DLD1 (cell line): Measurements from ENCODE around the gene ODF2L.

ENCODE experiments used
- in situ Hi-C: cut with HindIII; loops from 2 replicates; pipeline ENCODE4 v1.10.0; 2017; ENCODE audit warnings: low sequenced_read_pairs

The ODF2L gene

GRCh38 chr1:86395751-86396497 is at the start of gene ODF2L:
Gene ODF2L (minus strand): TSS chr1:86396323. CDS start chr1:86387027, 9,296 bp downstream.
- in situ Hi-C loops: no loop called here

DNA sequence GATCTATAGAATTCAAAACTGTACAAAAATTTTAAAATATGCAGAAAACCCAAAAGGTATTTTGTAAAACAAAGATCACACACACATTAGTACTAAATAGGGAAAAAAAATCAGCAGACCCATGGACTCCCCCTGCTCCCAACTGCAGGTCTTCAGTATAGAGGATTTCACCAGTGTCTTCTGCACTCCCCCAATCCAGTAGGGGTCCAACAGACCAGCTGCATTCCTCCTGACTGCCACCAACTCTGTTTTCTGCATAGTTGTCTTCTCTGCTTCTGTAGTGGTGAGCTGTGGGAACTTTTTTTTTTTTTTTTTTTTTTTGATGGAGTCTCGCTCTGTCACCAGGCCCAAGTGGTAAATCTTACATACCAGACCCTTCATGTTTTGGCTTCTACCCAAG is 49.8 kb upstream of the ODF2L start:
- in situ Hi-C loops: no loop called here

DNA sequence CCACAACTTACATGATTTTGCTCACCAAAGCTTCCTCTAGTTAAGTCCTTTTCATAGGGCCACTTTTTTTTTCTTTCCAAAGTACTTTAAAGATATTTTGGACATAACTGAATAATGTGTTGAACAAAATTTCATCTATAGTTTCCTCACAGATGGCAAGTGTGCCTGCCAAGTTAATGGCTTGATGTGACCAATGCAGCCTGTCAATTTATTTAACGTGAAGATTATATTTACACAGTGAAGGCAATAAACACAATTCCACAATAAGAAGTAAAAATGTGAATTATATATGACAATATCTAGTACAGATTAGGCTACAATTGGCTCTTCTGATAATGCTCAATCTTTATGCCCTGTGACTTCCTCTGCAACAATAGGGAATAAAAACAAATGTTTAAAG is 45.9 kb upstream of the ODF2L start:
- in situ Hi-C loops: no loop called here

GRCh38 chr1:86441581-86441980 is 45.5 kb upstream of the ODF2L start:
- in situ Hi-C loops: no loop called here

DNA sequence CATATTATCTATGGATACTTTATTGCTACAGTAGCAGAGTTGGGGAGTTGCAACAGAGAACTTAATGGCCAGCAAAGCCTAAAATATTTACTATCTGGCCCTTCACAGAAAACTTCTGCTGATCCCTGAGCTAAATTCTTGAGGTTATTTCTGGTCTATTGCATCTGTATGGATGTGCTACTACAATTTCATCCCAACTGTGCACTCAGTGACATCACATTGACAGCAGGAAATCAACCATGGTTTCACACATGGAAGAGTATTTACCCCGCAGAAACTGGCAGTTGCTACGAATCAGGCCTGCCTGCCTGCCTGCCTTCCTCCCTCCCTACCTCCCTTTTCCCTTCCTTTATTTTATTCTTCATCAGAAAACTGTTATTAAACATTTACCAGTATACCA is 39.9 kb upstream of the ODF2L start:
- in situ Hi-C loops: no loop called here

DNA sequence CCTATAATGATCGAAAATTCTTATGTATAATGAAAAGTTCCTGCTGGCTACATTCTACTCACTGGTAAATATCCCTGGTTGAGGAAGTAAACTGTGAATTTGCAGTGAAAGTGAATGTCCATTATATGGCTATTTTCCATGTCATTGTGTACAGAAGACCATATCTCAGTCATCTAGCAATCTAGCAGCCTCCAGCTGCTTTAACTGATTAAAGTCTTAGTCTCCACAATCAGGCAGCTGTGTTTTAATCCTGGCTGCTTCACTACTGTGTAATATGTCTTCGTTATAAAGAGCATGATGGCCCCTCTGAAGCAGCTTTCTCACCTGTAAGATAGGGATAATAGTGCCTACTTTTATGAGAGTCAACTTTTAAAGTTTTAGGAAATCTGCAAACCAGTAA is 39.2 kb upstream of the ODF2L start:
- in situ Hi-C loops: no loop called here

- in situ Hi-C loops: no loop called here
These were observed 37.9 kb upstream of the ODF2L start for GRCh38 chr1:86434059-86434458.

DNA sequence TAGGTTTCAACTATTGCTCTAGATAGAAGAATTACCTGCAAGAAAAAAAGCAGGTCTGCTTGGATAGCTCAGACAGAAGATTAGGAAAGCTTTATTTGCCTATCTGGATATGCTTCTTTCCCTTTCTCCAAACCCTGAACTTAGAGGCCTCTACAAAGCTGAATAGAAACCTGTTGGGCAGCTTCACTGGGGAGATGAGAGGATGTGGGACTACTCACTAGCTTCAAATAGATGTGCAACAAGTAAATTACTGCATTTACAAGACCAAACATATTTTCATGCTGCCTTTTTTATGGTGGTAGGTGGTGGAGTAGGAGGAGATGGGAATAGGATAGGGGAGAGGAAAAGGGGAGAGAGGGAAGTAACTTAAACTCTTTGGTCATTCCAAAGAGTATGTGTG is 34.3 kb upstream of the ODF2L start:
- in situ Hi-C loops: no loop called here

- in situ Hi-C loops: no loop called here
These were observed 33.7 kb upstream of the ODF2L start for GRCh38 chr1:86429835-86430234.

GRCh38 chr1:86429122-86429725 is 33.1 kb upstream of the ODF2L start:
- in situ Hi-C loops: no loop called here

DNA sequence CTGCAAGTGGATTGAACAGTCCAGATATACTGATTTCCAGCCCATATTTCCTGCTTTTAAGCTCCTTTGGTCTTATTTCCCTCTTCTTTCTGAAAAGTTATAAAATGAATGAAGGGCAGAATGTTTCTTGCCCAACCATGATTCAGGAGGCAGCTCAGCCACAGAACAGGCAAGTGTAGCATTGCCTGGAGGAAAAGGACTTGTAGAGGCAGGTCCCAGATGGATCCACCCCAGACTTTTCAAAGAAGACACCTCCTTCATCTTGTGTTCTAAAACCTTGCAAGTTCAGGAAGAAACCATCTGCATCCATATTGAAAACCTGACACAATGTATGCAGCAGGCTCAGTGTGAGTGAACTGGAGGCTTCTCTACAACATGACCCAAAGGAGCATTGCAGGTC is 27.8 kb upstream of the ODF2L start, which contains the start of gene CLCA2:
TSS of gene CLCA2 (plus strand) at position 299 of the 400 bp plus-strand sequence. CDS start at position 376, 77 bp downstream.
- in situ Hi-C loops: no loop called here

- in situ Hi-C loops: no loop called here
These were observed 27.4 kb upstream of the ODF2L start for GRCh38 chr1:86423473-86423872.

GRCh38 chr1:86421601-86422280 is 25.6 kb upstream of the ODF2L start:
- in situ Hi-C loops: no loop called here

DNA sequence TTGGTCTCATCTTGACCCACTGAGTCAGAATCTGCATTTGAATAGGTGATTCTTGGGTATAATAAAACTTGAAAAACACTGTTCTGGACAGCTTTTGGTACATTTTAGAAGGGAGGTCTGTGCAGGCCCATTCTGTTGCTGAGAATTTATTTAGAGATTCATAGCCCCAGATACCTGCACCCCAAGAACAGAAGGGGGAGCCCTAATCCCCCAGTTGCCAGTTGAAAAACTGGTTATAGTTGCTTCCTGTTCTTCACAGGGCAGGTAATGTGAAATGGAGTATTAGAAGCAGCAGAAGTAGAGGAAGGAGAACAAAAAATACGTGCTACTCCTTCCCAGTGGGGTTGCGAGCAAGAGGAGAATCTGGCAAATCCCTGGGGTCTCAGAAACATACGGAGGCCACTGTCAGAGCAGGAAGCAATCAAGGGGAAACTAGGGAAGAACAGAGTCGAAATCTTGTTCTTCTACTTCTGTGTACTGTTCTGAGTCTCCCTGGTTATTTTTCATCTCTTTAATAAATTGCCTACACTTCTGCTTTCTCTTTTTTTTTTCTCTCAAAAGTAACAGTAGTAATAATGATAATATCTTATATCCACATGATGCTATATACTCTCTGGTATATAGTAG is 23.3 kb upstream of the ODF2L start:
- in situ Hi-C loops: no loop called here

- in situ Hi-C loops: no loop called here
These were observed 20.2 kb upstream of the ODF2L start for GRCh38 chr1:86416343-86416742.

- in situ Hi-C loops: no loop called here
These were observed 14.8 kb upstream of the ODF2L start for GRCh38 chr1:86410879-86411278.

GRCh38 chr1:86409416-86410021 is 13.4 kb upstream of the ODF2L start:
- in situ Hi-C loops: no loop called here

DNA sequence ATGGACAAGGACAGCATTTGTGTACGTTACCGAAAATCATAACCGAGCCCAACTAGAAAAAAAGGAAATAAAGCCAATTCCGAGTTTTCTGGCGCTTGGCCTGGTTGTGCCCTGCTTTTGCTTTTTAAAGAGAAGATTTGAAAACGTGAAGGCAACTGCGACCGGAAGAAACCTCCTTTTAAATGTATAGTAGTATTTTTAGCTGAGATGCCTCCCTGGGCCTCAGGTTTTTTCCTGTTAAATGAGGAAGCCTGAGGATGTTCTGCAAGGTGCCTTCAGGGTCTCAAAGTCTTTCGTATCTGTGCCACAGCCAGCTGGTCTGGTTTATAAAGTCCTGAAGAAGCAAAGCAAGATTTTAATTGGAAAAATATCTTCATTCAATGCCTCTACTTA is 371 bp upstream of the ODF2L start:
- in situ Hi-C loops: no loop called here

- in situ Hi-C loops: no loop called here
These were observed 1.7 kb downstream of the ODF2L start for GRCh38 chr1:86394416-86394815.

DNA sequence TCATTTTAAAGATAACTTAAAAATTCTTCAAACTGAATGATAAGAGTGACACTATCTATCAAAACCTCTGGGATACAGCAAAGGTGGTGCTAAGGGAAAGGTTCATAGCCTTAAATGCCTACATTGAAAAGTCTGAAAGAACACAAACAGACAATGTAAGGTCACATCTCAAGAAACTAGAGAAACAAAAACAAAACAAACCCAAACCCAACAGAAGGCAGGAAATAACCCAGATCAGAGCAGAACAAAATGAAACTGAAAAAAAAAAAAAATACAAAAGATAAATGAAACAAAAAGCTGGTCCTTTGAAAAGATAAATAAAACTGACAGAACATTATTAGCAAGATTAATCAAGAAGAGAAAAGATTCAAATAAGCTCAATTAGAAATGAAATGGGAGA is 6.8 kb downstream of the ODF2L start:
- in situ Hi-C loops: no loop called here

DNA sequence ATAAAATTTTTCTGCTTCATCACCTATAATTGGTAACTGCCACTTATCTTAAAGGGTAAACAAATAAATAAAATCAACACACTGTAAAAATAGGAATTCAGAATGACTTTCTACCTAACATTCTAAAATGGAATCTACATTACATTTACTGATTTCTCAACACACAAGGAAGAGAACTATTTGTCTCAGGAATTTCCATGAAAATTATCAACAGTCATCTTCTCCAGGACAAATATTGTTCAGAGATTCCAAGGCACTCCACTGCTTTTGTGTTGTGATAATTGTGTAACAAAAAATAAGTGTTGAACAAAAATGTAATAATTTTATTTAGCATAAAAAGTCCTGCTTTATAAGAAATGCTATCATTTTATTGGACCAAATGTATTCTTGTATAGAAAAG is 7.3 kb downstream of the ODF2L start:
- in situ Hi-C loops: no loop called here
